Activated B cell treated with CpG ODN at 0.5 μM for 24 hours (primary cell): ENCODE results near the gene FRMD3. TPM values are rescaled to one million over a fixed set of nuclear protein-coding genes. Genes with fewer than 3 reads are reported as not detected.

Source experiments
- ATAC-seq: fragments of 200-7000 bp; cut with Tn5 transposase; one replicate; pipeline ENCODE4 v1.10.0; 2021; ENCODE audit warnings: low read depth, mild to moderate bottlenecking, moderate library complexity
- CTCF ChIA-PET: fragments of 350-600 bp; sonication (Branson Sonifier 250); formaldehyde crosslinking; loops from one replicate; lab custom pipeline; 2021; ENCODE audit warnings: antibody characterized with exemption; lab: Charles Lee
- POLR2A ChIA-PET: fragments of 350-600 bp; sonication (Branson Sonifier 250); formaldehyde crosslinking; loops from one replicate; lab custom pipeline; 2021; ENCODE audit warnings: antibody characterized with exemption; lab: Charles Lee
- DNase-seq: peaks from one replicate; pipeline ENCODE4 v3.0.0; 2022
- H3K27ac Mint-ChIP-seq: one replicate; pipeline ENCODE4 v1.8.0; 2020; ENCODE audit warnings: mixed read lengths
- H3K27me3 Mint-ChIP-seq: one replicate; pipeline ENCODE4 v1.8.0; 2021; ENCODE audit warnings: mixed read lengths
- H3K36me3 Mint-ChIP-seq: one replicate; pipeline ENCODE4 v1.8.0; 2021; ENCODE audit warnings: low read depth, mixed read lengths
- H3K4me1 Mint-ChIP-seq: one replicate; pipeline ENCODE4 v1.8.0; 2021; ENCODE audit warnings: mixed read lengths
- H3K4me3 Mint-ChIP-seq: one replicate; pipeline ENCODE4 v1.8.0; 2020; ENCODE audit warnings: mild to moderate bottlenecking, mixed read lengths
- H3K9me3 Mint-ChIP-seq: one replicate; pipeline ENCODE4 v1.8.0; 2020; ENCODE audit warnings: mixed read lengths
- CTCF ChIP-seq: fragments of 200-600 bp; IDR thresholded peaks from one replicate; pipeline ENCODE4 v1.8.0; 2022; ENCODE audit warnings: antibody characterized with exemption, mild to moderate bottlenecking
- intact Hi-C: fragments of 100-400 bp; cut with micrococcal nuclease; formaldehyde crosslinking; loops from one replicate; pipeline ENCODE4 v1.15.1; 2024
- total RNA-seq: library from RNA; stranded (reverse); gene quantifications from 2 replicates; pipeline ENCODE4 v1.2.3, GENCODE V29; 2022

Gene FRMD3
- total RNA-seq, 1 donor from 2014 or later: 0.91 TPM

- no peak overlapping the region for H3K27ac Mint-ChIP-seq
- intact Hi-C loops: no loop called here
- no peak for DNase-seq
- no peak overlapping the region for H3K4me3 Mint-ChIP-seq
- H3K36me3 Mint-ChIP-seq: no peaks in the 10 kb centered on the region
- ChIA-PET POLR2A (no interaction called here), CTCF (no interaction called here)
- TF ChIP-seq CTCF: no peak
- no peaks in the 10 kb centered on the region for H3K27me3 Mint-ChIP-seq
- no peaks in the 10 kb centered on the region for H3K9me3 Mint-ChIP-seq
- H3K4me1 Mint-ChIP-seq: no peaks in the 10 kb centered on the region
- no peak for ATAC-seq
Observed at GRCh38 chr9:83425240-83425639, 113.0 kb downstream of the FRMD3 start.

- Mint-ChIP-seq H3K9me3 (no peaks in the 10 kb centered on the region), H3K36me3 (no peaks in the 10 kb centered on the region), H3K27me3 (no peaks in the 10 kb centered on the region), H3K4me3 (no peak overlapping the region), H3K4me1 (no peaks in the 10 kb centered on the region), H3K27ac (no peak overlapping the region)
- ATAC-seq (no peak), DNase-seq (no peak)
- CTCF ChIA-PET: no interaction called here
- POLR2A ChIA-PET: no interaction called here
- no peak for TF ChIP-seq CTCF
- intact Hi-C loops: no loop called here
Observed at GRCh38 chr9:83424831-83425230, 113.4 kb downstream of the FRMD3 start.

- POLR2A ChIA-PET: no interaction called here
- no peaks in the 10 kb centered on the region for H3K4me1 Mint-ChIP-seq
- CTCF ChIA-PET: no interaction called here
- no peak overlapping the region for H3K4me3 Mint-ChIP-seq
- H3K9me3 Mint-ChIP-seq: no peaks in the 10 kb centered on the region
- H3K27ac Mint-ChIP-seq: no peak overlapping the region
- ATAC-seq (no peak), DNase-seq (no peak)
- H3K36me3 Mint-ChIP-seq: no peaks in the 10 kb centered on the region
- TF ChIP-seq CTCF: no peak
- intact Hi-C loops: no loop called here
- H3K27me3 Mint-ChIP-seq: no peaks in the 10 kb centered on the region
Observed at GRCh38 chr9:83423815-83424707, 114.1 kb downstream of the FRMD3 start.

- no peak overlapping the region for H3K4me3 Mint-ChIP-seq
- ChIA-PET CTCF (no interaction called here), POLR2A (no interaction called here)
- TF ChIP-seq CTCF: no peak
- no peak overlapping the region for H3K27ac Mint-ChIP-seq
- no peaks in the 10 kb centered on the region for H3K27me3 Mint-ChIP-seq
- no peaks in the 10 kb centered on the region for H3K36me3 Mint-ChIP-seq
- H3K9me3 Mint-ChIP-seq: no peaks in the 10 kb centered on the region
- intact Hi-C loops: no loop called here
- no peak for ATAC-seq
- no peaks in the 10 kb centered on the region for H3K4me1 Mint-ChIP-seq
- DNase-seq: no peak
Observed at GRCh38 chr9:83422527-83422926, 115.7 kb downstream of the FRMD3 start.

- no peak overlapping the region for H3K4me3 Mint-ChIP-seq
- no peak for TF ChIP-seq CTCF
- H3K27me3 Mint-ChIP-seq: no peaks in the 10 kb centered on the region
- no peaks in the 10 kb centered on the region for H3K9me3 Mint-ChIP-seq
- ATAC-seq (no peak), DNase-seq (no peak)
- intact Hi-C loops: no loop called here
- CTCF ChIA-PET: no interaction called here
- POLR2A ChIA-PET: no interaction called here
- H3K36me3 Mint-ChIP-seq: no peaks in the 10 kb centered on the region
- no peaks in the 10 kb centered on the region for H3K4me1 Mint-ChIP-seq
- no peak overlapping the region for H3K27ac Mint-ChIP-seq
Observed at GRCh38 chr9:83420486-83420885, 117.7 kb downstream of the FRMD3 start.
